Spleen (tissue), 7 donors: Measurements from ENCODE around the gene ANKRD6.

Experiments used
- CTCF ChIP-seq, 11 experiments: fragments of 200-600 bp in 7 of 11; fragments of 450-650 bp in 4 of 11; sonication (generic) in 4 of 11; IDR thresholded peaks in 8 of 11; conservative IDR thresholded peaks in 3 of 11; 1 replicate in 7 of 11; 2 replicates in 4 of 11; pipeline versions ENCODE4 v1.4.0 to v1.8.0; 2016 to 2021; ENCODE audit warnings: antibody characterized with exemption in 11 of 11, inconsistent platforms in 4 of 11, mild to moderate bottlenecking in 1 of 11
- POLR2A ChIP-seq, 3 donors: fragments of 450-650 bp; IDR thresholded peaks; one replicate each; pipeline ENCODE4 v1.5.1; 2017; ENCODE audit warnings: antibody characterized with exemption in 3 of 3, mild to moderate bottlenecking in 1 of 3
- donor health status: DM: no; HTN: no; CAD: no; lungs with moderate emphysema.
- donor health status: DM: no; HTN: no; CAD: no.
- donor health status: DM: no; HTN: no; CAD: no.

GRCh38 chr6:89449193-89449592 is 16.2 kb downstream of the ANKRD6 start:
- no peak for TF ChIP-seq POLR2A (IDR thresholded peaks at IDR 0.05)
- no peak for TF ChIP-seq CTCF (IDR thresholded peaks at IDR 0.05 in 8 of 11, conservative IDR thresholded peaks at IDR 0.05 in 3 of 11)
